Measurements from ENCODE around the gene SMIM1. TPM values are rescaled to one million over a fixed set of nuclear protein-coding genes. Genes with fewer than 3 reads are reported as not detected.

Gene SMIM1
- total RNA-seq, 4 donors from 2014 or later, result 23.1 TPM; not detected in 3

DNA sequence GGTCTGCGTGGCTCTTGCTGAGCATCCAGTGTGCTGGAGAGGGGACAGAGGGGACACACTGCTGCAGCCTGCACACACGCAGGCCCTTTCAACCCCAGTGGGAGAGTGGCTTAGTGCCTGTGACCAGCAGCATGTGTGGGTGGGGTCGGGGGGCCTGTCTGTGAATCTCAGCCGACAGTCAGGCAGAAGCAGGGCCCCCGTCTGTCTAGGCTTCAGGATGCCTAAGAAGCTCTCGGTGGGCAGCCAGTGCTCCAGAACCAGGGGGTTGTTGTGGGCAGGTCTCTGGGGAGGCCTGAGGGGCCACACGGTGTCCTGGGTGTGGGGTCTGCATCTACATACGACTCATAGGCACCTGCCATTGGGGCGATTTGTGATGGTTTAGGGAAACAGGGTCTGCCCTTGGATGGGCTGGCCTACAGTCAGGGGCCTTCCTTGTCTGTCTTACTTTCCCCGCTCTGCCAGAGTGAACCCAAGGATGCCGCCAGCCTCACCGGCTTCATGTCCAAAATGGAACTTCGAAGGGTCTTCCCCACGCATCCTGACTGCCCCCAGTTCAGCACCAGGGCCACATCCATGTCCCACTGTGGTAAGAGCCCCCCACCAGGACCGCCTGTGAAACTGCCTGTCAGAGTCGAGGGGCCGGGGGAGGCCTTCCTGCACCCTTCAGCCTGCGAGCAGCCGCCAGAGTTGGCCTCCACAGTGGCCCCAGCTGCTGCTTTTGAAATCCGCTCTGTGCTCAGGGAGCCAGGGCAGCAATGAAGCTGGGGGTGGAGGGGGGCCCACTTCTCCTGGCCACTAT lies 18.7 kb upstream of the SMIM1 start:
- no peak overlapping the region for H3K4me3 ChIP-seq
- H3K27ac ChIP-seq, result no peak overlapping the region
- H3K4me1 ChIP-seq, result no peaks in the 10 kb centered on the region
- no peaks in the 10 kb centered on the region for H3K36me3 ChIP-seq
- TF ChIP-seq, protein P1, sequence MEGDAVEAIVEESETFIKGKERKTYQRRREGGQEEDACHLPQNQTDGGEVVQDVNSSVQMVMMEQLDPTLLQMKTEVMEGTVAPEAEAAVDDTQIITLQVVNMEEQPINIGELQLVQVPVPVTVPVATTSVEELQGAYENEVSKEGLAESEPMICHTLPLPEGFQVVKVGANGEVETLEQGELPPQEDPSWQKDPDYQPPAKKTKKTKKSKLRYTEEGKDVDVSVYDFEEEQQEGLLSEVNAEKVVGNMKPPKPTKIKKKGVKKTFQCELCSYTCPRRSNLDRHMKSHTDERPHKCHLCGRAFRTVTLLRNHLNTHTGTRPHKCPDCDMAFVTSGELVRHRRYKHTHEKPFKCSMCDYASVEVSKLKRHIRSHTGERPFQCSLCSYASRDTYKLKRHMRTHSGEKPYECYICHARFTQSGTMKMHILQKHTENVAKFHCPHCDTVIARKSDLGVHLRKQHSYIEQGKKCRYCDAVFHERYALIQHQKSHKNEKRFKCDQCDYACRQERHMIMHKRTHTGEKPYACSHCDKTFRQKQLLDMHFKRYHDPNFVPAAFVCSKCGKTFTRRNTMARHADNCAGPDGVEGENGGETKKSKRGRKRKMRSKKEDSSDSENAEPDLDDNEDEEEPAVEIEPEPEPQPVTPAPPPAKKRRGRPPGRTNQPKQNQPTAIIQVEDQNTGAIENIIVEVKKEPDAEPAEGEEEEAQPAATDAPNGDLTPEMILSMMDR (IDR thresholded peaks at IDR 0.05), result no peak
- TF ChIP-seq EP300 (IDR thresholded peaks at IDR 0.05) (no peak), POLR2A (IDR thresholded peaks at IDR 0.05) (no peak)
- no peak for DNase-seq (ENCODE audit: low spot score in 2 of 2)
- H3K9me3 ChIP-seq, result no peaks in the 10 kb centered on the region
- WGBS, 2 donors, result 79% methylated on average over 16 to 17 of the region's 20 CpGs
- peaks cover 0 to 44% of the 10 kb centered on the region in 2 donors for H3K27me3 ChIP-seq

GRCh38 chr1:3756394-3756793 lies 16.2 kb upstream of the SMIM1 start:
- TF ChIP-seq POLR2A (IDR thresholded peaks at IDR 0.05) (no peak), EP300 (IDR thresholded peaks at IDR 0.05) (no peak)
- TF ChIP-seq, protein P1 (IDR thresholded peaks at IDR 0.05), result no peak
- Histone ChIP-seq H3K27me3 (peaks cover 0 to 57% of the 10 kb centered on the region in 2 donors), H3K27ac (no peak overlapping the region), H3K4me3 (no peak overlapping the region), H3K36me3 (no peaks in the 10 kb centered on the region), H3K4me1 (no peaks in the 10 kb centered on the region), H3K9me3 (peaks cover 0 to 16% (median 0%) of the 10 kb centered on the region in 4 donors)
- no peak for DNase-seq (ENCODE audit: low spot score in 2 of 2)
- WGBS, 2 donors, result 81 to 83% methylated on average over 21 of the region's 21 CpGs

- no peaks in the 10 kb centered on the region for H3K36me3 ChIP-seq
- TF ChIP-seq, protein P1 (IDR thresholded peaks at IDR 0.05), result no peak
- TF ChIP-seq EP300 (IDR thresholded peaks at IDR 0.05), result no peak
- TF ChIP-seq POLR2A (IDR thresholded peaks at IDR 0.05), result no peak
- no peak overlapping the region for H3K4me3 ChIP-seq
- peaks cover 0 to 21% (median 0%) of the 10 kb centered on the region in 4 donors for H3K9me3 ChIP-seq
- H3K27ac ChIP-seq, result no peak overlapping the region
- no peak for DNase-seq (ENCODE audit: low spot score in 2 of 2)
- peaks cover 0 to 60% of the 10 kb centered on the region in 2 donors for H3K27me3 ChIP-seq
- no peaks in the 10 kb centered on the region for H3K4me1 ChIP-seq
- 77 to 82% methylated on average over 6 of the region's 6 CpGs for WGBS, 2 donors
These were observed 13.4 kb upstream of the SMIM1 start for GRCh38 chr1:3759164-3759563.

DNA sequence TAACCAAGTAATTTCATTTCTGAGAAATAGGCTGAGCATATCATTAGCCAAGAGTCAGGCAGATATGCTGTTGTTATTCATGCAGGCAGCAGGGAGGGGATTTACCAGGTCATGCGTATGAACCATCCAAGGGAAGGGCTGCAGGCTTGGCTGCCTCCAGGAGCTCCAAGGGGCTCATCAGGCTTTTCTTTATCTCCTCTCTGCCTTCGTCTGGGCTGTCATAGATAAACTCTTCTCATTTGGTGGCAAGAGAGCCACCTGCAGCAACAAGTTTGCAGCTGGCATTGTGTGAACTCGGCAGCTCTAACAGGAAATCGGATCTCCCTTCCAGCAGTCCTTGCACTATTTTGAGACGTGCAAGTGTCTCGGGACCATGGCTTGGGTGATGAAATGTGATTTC lies 12.8 kb upstream of the SMIM1 start:
- DNase-seq (ENCODE audit: low spot score in 2 of 2), result no peak
- H3K36me3 ChIP-seq, result no peaks in the 10 kb centered on the region
- H3K27ac ChIP-seq, result no peak overlapping the region
- H3K4me3 ChIP-seq, result no peak overlapping the region
- H3K9me3 ChIP-seq, result peaks cover 0 to 21% (median 0%) of the 10 kb centered on the region in 4 donors
- WGBS, 2 donors, result 66 to 68% methylated on average over 6 of the region's 6 CpGs
- no peaks in the 10 kb centered on the region for H3K4me1 ChIP-seq
- TF ChIP-seq, protein P1 (IDR thresholded peaks at IDR 0.05), result no peak
- TF ChIP-seq EP300 (IDR thresholded peaks at IDR 0.05) (no peak), POLR2A (IDR thresholded peaks at IDR 0.05) (no peak)
- peaks cover 0 to 53% of the 10 kb centered on the region in 2 donors for H3K27me3 ChIP-seq

DNA sequence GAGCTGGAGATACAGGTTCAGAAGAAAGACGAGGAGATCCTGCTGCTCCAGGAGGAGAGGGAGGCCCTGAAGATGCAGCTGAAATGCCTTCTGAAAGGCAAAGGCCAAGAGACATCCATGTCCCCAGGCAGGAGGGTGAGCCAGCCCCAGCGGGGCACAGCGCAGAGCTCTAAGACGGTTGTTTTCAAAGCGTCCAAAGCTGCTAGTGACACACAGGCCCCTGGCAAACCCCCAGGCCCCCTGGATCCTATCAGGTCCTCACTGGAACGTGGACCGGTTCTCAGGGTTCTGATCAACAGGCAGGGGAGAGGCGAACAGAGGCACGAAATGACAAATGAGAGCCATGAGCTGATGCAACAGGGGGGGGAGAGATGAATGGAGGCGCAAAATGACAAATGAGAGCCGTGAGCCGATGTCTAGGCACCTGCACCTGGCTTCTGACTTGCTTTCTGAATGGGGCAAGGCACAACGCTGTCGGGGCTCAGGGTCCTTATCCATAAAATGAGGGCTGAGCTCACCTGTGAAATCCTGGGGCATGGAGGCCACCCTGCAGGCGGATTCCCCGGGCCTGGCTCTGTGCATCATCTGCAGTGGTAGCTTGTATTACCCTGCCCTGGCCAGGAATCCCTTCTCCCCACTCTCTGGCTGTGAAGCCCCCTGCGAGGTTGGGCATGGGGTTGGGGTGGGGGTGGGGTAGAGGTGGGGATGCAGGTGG lies 11.1 kb upstream of the SMIM1 start:
- Histone ChIP-seq H3K27me3 (peaks cover 0 to 37% of the 10 kb centered on the region in 2 donors), H3K4me1 (no peaks in the 10 kb centered on the region), H3K4me3 (no peak overlapping the region), H3K27ac (no peak overlapping the region), H3K9me3 (peaks cover 0 to 21% (median 0%) of the 10 kb centered on the region in 4 donors), H3K36me3 (no peaks in the 10 kb centered on the region)
- DNase-seq (ENCODE audit: low spot score in 2 of 2), result no peak
- WGBS, 2 donors, result 84 to 86% methylated on average over 16 to 17 of the region's 17 CpGs
- TF ChIP-seq EP300 (IDR thresholded peaks at IDR 0.05) (no peak), POLR2A (IDR thresholded peaks at IDR 0.05) (no peak)
- TF ChIP-seq, protein P1 (IDR thresholded peaks at IDR 0.05), result no peak

Data from tibial nerve (tissue), 4 donors.